Skin of body (tissue), 2 donors: ENCODE data around the gene SLC1A7. TPM values are rescaled to one million over a fixed set of nuclear protein-coding genes. Genes with fewer than 3 reads are reported as not detected.
A peak's percentile ranks its signal among the peaks of the same experiment; 100 is the strongest.
"Not testable (repeated sequence)": the region's sequence is repeated elsewhere in the genome, so short reads cannot be mapped to it uniquely, and the experiment has no call there.

Source experiments
- DNase-seq: peaks from one replicate; lab custom pipeline; 2025; lab: John Stamatoyannopoulos, UW
- total RNA-seq: library from RNA; depleted of rRNA; stranded (reverse); fragments of >200 nt; gene quantifications from one replicate; pipeline ENCODE4 v1.2.3, GENCODE V29; 2014

The SLC1A7 gene
- total RNA-seq: not detected

DNA sequence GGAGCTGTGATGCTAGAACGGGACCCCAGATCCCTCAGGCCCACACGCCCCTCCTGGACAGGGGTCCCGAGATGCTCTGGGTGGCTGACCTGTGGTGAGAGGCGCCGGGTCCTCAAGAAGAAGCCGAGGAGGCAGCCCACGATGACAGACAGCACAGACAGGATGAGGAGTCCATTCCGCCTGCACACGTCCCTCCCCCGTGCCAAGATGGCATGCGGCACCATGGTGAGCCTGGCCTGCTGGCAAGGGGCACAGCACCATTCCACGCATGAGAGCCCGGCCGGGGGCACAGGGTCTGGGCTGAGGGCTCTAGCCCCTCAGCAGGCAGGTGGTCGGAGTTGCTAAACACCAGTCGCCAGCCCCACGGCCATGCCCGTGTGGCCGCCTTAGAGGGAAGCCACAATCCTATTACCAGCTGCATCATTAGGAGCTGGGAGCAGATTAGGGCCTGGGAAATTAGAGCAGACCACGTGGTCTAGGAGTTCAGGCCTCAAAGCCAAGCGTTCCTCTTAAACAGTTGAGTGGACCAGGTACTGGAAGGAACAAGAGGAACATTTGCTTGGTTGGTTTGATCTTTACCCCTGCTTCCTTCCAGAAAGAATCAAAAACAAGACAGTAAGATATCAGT is at the start of gene SLC1A7:
Gene SLC1A7, minus strand, starts transcription at position 413 of the 628 bp plus-strand sequence. Its CDS starts 189 bp downstream, at position 224.
- no peak for DNase-seq

DNA sequence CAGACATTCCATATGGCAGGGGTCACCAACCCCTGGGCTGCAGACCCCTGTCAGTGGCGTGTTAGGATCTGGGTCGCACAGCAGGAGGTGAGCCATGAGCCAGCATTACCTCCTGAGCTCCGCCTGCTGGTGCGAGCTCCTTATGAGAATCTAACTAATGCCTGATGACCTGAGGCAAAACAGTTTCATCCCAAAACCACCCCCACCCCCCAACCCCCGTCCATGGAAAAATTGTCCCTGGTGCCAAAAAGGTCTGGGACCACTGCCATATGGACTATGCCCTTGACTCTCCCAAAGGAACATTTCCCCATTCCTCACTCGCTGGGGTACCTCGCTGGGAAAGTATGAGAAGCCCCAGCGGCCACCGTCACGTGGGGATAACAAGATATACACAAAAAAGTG is 47.8 kb upstream of the SLC1A7 start:
- no peak for DNase-seq

DNA sequence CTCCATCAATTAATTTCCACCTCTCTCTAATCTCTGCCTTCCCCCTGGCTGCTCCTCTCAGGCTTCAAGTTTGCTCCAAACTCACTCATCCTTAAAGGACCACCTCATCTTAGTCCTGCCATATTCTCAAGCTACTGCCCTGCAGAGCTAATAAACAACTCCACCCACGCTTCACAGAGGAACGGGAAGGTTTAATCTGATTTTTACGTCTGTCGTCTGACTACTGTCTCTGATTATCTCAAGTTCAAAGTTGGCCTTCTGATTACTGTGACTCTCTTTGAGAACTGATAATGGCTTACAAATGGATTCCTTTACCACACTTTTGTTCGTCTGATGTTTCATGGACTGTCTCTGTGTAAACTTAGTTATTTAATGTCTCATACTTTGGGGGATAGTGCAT is 46.6 kb upstream of the SLC1A7 start:
- no peak for DNase-seq

DNA sequence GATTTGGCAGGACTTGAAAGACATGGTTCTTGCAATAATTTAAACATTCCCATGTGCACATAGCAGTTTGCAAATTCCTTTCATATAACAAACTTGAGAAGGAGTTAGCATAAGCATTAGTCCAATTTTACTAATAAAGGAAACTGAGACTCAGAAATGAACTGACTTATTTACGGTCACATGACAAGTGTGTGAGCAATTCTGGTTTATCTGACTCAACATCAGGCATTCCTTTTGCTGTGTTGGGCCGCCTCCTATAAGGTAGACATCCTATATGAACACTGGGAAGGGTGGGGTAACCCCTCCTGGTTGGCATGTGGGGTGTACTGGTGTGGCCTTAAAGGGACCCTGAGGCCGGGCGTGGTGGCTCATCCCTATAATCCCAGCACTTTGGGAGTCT is 45.7 kb upstream of the SLC1A7 start:
- DNase-seq: no peak

DNA sequence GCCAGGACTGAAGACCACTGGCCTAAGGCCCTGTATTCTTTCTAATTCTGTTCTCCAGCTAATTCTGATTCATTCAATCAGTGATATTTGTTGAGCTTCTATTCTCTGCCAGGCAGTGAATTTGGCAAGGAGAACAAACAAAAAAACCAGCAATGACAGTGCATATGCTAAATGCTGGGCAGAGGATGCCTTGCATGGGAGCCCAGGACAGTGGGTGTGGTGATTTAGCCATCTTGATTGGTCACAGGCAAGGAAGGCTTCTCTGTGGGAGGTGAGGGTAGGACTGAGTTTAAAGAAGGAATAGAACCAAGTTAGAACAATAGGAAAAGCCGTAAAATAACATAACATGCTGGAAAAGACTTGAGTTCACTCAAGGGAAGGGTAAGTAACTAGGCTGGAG is 45.0 kb upstream of the SLC1A7 start:
- no peak for DNase-seq

DNA sequence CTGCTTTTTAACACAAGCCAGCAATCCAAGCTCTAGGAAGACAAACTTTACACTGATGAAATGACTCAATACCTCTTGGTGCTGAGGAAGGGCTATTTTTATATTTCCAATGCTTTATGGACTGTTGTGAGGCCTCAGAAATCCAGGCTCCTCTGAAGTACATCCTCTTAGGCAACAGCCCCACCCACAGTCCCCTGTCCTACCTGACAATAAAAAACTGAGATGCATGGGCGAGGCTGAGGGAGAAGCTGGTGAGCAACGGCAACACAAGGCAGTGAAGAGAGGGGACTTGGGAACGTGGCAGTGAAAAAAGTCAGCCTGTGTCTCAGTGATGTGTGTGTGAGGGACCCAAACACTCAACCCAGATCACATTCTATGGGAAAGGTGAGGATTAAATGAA is 44.1 kb upstream of the SLC1A7 start:
- no peak for DNase-seq

DNA sequence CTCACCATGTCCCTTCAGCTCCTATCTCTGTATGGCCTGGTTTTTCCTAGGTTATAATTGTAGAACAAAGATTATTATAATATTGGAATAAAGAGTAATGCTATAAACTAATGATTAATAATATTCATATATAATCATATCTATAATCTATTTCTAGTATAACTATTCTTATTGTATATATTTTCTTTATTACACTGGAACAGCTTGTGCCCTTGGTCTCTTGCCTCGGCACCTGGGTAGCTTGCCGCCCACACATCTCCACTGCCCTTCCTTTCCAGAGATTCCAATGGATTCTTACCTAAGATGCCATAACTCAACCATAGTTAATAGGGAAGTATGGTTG is 43.5 kb upstream of the SLC1A7 start:
- not testable (repeated sequence) for DNase-seq

DNA sequence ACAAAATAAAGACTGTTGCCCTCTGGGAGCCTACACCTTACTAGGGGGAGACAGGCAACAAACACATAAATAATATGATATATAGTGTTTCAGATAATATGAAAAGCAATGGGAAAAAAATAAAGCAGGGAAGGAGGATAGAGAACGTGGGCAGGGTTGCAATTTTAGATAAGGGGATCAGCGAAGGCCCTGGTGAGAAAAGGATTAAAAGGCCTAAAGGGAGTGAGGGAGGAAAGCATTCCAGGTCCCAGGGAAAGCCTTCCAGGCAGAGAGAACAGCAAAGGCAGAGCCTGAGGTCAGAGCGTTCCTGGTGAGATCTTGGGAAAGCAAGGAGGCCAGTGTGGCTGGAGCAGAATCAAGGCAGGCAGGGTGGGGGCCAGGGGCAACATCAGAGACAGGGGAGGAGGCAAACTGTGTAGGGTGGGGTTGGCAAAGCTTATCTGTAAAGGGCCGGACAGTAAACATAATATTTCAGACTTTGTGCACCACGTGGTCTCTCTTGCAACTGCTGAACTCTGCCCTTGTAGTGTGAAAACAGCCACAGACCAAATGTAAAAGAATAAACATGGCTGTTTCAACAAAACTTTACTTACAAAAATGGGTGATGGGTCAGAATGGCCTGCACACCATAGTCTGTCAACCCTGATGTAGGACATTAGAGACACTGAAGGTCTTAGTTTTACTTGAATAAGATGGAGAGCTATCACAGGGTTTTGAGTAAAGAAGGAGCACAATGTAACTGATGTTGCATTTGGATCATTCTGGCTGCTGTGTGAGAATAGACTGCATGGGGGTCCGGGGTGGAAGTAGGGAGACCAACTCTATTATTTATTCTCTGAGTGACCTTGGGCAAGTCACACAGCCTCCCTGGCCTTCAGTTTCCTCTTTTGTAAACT is 40.9 kb upstream of the SLC1A7 start:
- no peak for DNase-seq

DNA sequence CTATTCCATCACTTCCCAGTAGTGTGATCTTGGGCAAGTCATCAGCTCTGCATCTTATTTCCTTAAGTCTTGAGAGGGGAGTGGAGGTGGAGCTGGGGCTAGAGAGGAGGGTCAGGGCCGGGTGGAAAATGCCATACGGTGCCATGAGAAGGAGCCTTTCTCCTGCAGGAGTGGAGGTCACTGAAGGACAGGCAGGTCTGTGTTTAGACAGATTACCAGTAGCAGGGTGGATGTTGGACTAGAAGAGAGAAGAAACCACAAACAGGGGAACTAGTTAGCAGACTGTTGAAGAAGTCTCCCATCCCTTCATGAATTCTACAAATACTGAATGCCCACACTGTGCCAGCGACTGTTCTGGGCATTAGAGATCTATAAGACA is 40.3 kb upstream of the SLC1A7 start:
- DNase-seq: no peak

DNA sequence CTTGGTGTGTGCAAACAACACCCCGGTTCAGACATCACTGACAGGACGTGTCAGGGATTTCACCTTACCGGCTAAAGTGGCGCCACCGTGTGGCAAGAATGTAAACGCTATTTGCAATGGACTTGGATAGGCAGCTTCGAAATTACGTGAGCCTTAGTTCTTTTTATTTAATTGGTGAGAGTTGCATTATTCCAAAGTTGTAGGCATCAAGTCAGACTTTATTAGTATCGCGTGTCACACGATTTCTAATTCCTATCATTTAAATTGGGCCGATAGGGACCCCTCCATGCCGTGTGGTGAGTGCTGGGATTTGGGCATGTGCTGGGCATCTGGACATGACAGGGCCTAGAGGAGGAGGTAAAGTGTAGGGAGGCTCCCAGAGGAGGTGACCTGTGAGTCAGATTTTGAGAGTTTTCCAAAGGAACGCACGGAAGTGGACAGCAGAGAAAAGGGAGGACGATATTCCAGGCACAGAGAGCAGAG is 39.7 kb upstream of the SLC1A7 start:
- peak; percentile 40 for DNase-seq

DNA sequence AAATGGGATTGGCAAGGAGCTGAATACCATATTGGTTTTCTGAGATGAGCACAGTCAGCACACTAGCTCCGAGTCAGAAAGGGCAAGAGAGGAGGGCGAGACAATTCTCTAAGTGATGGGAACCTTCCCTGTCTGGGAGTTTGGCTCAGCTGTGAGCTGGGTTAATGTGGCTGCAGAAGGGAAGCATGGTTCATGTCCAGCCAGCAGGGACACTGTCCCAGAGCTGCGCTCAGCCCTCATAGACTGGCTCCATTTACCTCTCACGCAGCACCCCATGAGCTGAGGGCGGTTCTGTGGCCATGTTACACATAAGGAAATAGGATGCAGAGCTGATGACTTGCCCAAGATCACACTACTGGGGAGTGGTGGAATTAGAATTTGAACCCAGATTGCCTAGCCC is 38.5 kb upstream of the SLC1A7 start:
- DNase-seq: no peak

DNA sequence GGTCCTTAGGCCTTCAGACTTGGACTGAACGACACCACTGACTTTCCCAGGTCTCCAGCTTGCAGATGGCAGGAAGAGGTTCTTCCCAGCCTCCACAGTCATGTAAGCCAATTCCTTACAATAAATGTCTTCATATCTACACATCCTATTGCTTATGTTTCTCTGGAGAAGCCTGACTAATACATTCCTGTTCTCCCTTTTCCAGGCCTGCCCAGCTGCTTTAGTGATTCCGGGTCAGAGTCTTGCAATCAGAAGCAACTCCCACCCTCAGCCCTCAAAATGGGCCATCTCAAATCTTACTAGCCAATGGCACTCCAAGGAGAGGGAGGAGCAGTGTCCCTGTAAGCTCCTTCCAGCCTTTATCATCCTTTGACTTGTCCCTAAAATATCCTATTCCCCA is 37.8 kb upstream of the SLC1A7 start:
- no peak for DNase-seq

DNA sequence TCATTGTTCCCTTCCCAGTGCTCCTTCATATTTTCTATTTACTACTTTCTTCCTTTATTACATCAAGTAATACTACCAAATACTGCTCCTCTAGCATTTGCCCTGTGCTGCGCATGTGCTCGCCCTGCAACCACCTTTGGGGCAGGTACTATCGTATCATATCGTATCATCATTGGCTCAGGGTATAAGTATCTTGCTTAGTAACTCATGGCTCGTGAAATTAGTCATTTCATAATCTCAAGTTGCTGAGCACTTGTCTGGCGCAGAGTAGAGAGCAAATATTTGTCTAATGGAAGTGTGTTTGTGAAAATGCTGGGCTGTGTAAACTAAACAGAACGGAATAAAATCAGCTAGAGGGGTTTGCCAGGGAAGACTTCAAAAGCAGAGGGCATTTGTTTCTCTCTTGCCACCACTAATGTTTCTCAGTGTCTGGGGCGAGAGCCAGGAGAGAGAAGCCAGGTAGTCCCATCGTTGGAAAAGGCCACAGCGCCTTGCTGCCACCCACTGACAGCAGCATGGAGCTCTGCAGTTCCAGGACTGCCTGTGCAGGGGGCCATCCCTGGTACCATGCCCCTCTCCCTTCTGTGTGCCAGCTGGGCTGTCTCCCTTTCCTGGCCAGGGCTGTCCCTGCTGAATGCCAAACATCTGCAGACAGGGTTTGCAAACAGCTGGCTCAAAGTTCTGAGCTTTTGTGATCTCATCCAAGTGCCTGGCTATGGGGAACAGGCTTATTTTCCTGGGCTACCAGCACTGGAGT is 34.2 kb upstream of the SLC1A7 start:
- peak; percentile 55 for DNase-seq

DNA sequence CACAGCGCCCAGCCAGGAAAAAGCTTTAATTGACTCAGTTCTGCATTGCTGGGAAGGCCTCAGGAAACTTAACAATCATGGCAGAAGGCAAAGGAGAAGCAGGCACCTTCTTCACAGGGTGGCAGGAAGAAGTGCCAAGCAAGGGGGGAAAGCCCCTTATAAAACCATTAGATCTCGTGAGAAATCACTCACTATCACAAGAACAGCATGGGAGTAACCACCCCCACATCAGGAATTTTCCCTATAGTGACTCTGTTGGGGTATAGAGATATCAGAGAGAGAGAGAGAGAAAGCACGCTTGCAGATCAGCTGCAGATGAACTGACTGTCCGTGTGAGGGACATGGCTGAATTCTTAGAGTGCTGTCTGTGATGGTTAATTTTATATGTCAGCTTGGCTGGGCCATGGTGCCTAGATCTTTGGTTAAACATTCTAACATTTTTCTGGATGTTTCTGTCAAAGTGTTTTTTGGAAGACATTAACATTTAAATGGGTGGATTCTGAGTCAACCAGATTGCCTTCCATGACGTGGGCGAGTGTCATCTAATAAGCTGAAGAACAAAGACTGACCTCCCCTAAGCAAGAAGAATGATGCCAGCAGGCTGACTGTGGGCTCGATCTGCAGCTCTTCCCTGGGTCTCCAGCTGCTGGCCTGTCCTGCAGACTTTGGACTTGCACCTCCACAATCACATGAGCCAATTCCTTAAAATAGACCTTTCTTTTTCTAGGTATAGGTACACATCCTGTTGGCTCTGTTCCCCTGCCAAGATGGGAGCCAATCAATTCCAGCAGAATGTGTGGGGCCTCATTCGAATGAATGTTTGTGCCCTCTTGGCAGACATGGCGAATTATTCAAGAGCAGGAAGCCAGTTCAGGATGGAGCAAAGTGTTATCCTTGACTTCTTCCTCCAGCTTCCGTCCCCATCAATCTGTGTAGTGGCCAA is 32.8 kb upstream of the SLC1A7 start:
- no peak for DNase-seq

DNA sequence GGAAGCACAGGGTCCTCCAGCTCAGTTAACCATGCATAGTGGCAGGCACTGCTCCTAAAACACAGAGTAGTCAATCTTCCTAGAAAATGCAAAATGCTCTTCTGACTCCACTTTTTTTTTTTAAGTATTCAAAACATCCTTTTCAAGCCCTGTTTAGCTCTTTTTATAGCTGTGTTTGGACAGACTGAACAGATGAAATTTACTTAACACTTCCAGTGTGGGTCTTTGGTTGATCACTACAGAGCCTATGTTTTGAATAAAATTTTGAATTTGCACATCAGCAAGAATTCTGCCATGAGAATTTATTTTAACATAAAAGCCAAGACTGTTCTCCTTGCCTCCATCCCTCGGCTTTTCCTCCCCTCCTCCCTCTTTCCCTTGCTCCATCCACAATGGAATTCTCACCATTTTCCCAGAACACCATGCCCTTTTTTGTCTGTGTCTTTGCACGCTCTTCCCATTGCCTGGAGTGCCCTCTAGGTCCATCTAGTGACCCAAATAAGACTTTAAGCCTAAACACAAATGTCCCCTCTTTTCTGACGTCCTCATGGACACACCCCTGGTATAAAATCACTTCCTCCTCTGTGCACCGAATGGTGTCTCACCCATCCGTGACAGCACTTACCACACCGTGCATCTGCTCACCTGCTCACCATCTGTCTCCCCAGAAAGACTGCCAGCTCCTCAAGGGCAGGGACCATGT is 30.1 kb upstream of the SLC1A7 start:
- DNase-seq: no peak

DNA sequence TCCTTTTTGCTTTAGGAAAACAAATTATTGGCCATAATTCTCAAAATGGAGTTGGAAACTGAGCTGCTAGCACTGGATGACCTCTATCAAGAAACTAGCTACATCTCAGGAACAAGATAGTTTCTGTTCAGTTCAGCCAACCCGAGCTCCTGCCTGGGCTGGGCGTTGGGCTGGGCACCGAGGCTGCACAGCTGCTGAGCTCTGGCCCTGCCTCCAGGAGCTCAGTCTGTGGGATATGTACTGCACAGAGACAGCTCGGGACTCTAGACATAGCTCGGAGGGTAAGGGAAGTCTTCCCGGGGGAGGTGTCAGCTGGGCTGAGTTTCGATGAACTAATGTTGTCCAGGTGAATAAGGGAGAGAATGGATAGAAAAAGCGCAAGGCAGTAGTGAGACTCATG is 24.5 kb upstream of the SLC1A7 start:
- no peak for DNase-seq

DNA sequence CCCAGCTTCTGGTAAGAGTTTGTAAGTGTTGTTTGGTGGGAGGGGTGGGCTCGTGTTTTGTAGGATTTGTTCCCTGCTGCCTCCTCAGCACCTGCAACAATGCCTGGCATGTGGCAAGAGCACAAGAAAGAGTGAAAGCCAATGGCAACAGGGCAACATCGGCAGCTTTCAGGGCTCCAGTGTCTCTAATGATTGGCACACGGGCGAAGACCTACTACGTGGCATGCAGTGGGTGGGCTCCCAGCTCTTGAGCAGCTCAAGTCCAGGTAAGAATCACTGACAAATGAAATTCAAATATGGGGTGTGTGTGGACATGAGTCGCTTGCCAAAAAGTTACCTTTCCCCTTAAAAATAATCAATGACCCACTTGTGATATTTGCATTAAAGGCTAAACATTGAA is 23.9 kb upstream of the SLC1A7 start:
- DNase-seq: no peak

DNA sequence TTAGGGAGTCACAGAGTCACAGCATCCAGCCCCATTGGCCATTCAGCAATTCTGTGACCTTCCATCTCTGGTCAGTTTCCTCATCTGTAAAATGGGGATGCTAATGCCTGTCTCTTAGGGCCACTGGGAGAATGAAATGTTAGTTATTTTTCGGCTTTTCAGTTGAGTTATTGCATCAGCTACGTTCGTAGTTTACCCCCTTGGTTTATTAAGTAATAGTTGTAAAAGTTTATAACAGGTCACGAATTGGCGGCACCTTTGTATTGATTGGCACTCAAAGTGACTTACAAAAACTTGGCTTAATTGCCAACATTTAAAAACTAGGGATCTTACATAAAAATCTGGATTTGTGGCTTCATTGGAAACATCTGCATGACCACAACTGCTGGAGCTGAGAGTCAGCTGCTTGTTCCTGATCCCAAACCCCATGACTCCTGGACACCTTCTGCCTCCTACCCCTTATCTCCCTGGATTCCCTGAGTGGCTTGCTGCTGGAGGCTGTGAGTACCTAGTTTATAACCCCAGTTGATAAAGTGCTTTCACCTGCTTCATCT is 23.0 kb upstream of the SLC1A7 start:
- no peak for DNase-seq

DNA sequence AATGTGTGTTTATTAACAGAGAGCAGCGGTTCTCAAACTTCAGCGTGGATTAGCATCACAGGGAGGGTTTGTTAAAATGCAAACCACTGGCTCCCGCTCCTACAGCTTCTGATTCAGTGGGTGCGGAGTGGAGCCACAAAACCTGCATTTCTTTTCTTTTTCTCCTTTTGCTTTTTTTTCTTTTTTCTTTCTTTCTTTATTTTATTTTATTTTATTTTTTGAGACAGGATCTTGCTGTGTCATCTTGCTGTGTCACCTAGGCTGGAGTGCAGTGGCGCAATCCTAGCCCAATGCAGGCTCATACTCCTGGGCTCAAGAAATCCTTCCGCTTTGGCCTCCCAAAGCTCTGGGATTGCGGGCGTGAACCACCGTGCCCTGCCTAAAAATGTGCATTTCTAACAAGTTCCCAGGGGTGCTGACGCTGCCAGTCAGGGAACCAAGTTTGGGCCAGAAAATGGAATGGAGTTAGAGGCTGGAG is 20.9 kb upstream of the SLC1A7 start:
- no peak for DNase-seq

DNA sequence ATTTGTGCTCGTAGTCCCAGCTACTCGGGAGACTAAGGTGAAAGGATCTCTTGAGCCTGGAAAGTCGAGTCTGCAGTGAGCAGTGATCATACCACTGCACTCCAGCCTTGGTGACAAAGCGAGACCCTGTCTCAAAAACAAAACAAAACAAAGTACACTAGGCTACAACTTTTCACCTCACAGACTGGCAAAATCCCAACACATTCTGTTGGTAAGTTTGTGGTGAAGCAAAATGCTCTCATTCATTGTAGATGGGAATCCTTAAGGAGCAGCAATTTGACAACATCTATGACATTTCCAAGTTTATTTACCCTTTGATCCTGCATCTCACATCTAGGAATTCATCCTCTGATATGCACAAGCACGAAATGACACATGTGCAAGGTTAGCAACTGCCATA is 20.2 kb upstream of the SLC1A7 start:
- no peak for DNase-seq
